H1 (cell line): ENCODE results near the gene NEUROD1. TPM values are rescaled to one million over a fixed set of nuclear protein-coding genes. Genes with fewer than 3 reads are reported as not detected.

Source experiments
- CTCF ChIA-PET: fragments of 300-600 bp; sonication (Branson Sonifier 250); formaldehyde crosslinking; loops from one replicate; lab custom pipeline; 2021; ENCODE audit not compliant: partially characterized antibody; lab: Charles Lee
- POLR2A ChIA-PET: fragments of 300-600 bp; sonication (Branson Sonifier 250); formaldehyde crosslinking; loops from one replicate; lab custom pipeline; 2021; ENCODE audit warnings: inconsistent platforms; ENCODE audit not compliant: partially characterized antibody; lab: Charles Lee
- DNase-seq, 2 experiments: peaks; one replicate each; pipeline versions ENCODE4 v3.0.0 to v3.0.0-alpha.2; 2010 to 2022; ENCODE audit warnings: low spot score in 2 of 2, low read depth in 1 of 2, mixed read lengths in 1 of 2
- FAIRE-seq: peaks from 2 replicates; lab custom pipeline; 2011; peaks lifted over from hg19 to GRCh38; lab: Jason Lieb, UNC
- H2AFZ ChIP-seq: 2 replicates; pipeline ENCODE4 v1.8.1; 2012; ENCODE audit warnings: low read length, inconsistent platforms
- H2AK5ac ChIP-seq: 2 replicates; pipeline ENCODE4 v1.6.1; 2013; ENCODE audit warnings: low read depth, low read length
- H2BK120ac ChIP-seq: replicated peaks from 2 replicates; pipeline ENCODE3; 2013; ENCODE audit warnings: low read depth, low read length, inconsistent platforms
- H2BK12ac ChIP-seq: 2 replicates; pipeline ENCODE4 v1.6.1; 2013; ENCODE audit warnings: low read depth, low read length
- H2BK15ac ChIP-seq: 2 replicates; pipeline ENCODE4 v1.6.1; 2013; ENCODE audit warnings: low read length
- H2BK20ac ChIP-seq: 2 replicates; pipeline ENCODE4 v1.6.1; 2013; ENCODE audit warnings: low read length
- H2BK5ac ChIP-seq: 2 replicates; pipeline ENCODE4 v1.6.1; 2013; ENCODE audit warnings: low read depth, low read length
- H3K14ac ChIP-seq: 2 replicates; pipeline ENCODE4 v1.6.1; 2013; ENCODE audit warnings: inconsistent platforms; ENCODE audit not compliant: insufficient read length
- H3K18ac ChIP-seq: 2 replicates; pipeline ENCODE4 v1.6.1; 2013; ENCODE audit warnings: low read length; ENCODE audit errors: extremely low read depth
- H3K23ac ChIP-seq: 2 replicates; pipeline ENCODE4 v1.6.1; 2013; ENCODE audit warnings: inconsistent platforms; ENCODE audit not compliant: insufficient read length
- H3K23me2 ChIP-seq: 2 replicates; pipeline ENCODE4 v1.6.1; 2013; ENCODE audit warnings: low read depth, low read length
- H3K27ac ChIP-seq: 2 replicates; pipeline ENCODE4 v1.6.1; 2011; ENCODE audit warnings: low read depth, low read length, inconsistent platforms
- H3K27me3 ChIP-seq, 4 experiments: replicated peaks in 1 of 4; 1 replicate in 1 of 4; 2 replicates in 3 of 4; pipeline versions ENCODE4 v1.6.1 to v1.8.1; 2011 to 2013; ENCODE audit warnings: low read length in 3 of 4, mild to moderate bottlenecking in 3 of 4, inconsistent platforms in 2 of 4, mixed read lengths in 2 of 4, moderate library complexity in 1 of 4; ENCODE audit not compliant: control insufficient read depth in 3 of 4, insufficient read depth in 3 of 4; ENCODE audit errors: extremely low read depth in 1 of 4
- H3K36me3 ChIP-seq, 4 experiments: 2 replicates each; pipeline versions ENCODE4 v1.6.1 to v1.8.1; 2011 to 2013; ENCODE audit warnings: mild to moderate bottlenecking in 4 of 4, low read length in 3 of 4, moderate library complexity in 2 of 4, control low read depth in 1 of 4, inconsistent platforms in 1 of 4; ENCODE audit not compliant: insufficient read depth in 4 of 4, control insufficient read depth in 2 of 4
- H3K4ac ChIP-seq: replicated peaks from 2 replicates; pipeline ENCODE3; 2013; ENCODE audit warnings: low read length, low read depth, mixed read lengths, inconsistent platforms; ENCODE audit not compliant: insufficient read length
- H3K4me1 ChIP-seq, 4 experiments: replicated peaks in 1 of 4; 1 replicate in 1 of 4; 2 replicates in 3 of 4; pipeline versions ENCODE4 v1.6.1 to v1.8.1; 2011 to 2013; ENCODE audit warnings: low read length in 3 of 4, inconsistent platforms in 2 of 4, mixed read lengths in 1 of 4; ENCODE audit not compliant: insufficient read depth in 4 of 4, control insufficient read depth in 3 of 4
- H3K4me2 ChIP-seq, 2 experiments: 2 replicates each; pipeline versions ENCODE4 v1.6.1 to v1.8.1; 2011 to 2013; ENCODE audit warnings: low read depth in 2 of 2, low read length in 2 of 2, control low read depth in 1 of 2, inconsistent platforms in 1 of 2, mild to moderate bottlenecking in 1 of 2; ENCODE audit not compliant: insufficient read depth in 1 of 2
- H3K4me3 ChIP-seq, 4 experiments: fragments of 200-600, 300-600 bp in 1 of 4; sonication (generic), shearing (Covaris generic), sonication (Bioruptor Twin) in 1 of 4; 2 replicates each; pipeline versions ENCODE4 v1.5.1 to v1.8.1; 2011 to 2016; ENCODE audit warnings: low read length in 4 of 4, low read depth in 3 of 4, control low read depth in 2 of 4, inconsistent platforms in 2 of 4, mild to moderate bottlenecking in 2 of 4, mixed read lengths in 1 of 4, moderate library complexity in 1 of 4; ENCODE audit not compliant: insufficient read depth in 2 of 4; ENCODE audit errors: extremely low read depth in 1 of 4
- H3K56ac ChIP-seq: replicated peaks from 2 replicates; pipeline ENCODE3; 2013; ENCODE audit warnings: low read depth, mild to moderate bottlenecking, mixed read lengths, low read length, inconsistent platforms; ENCODE audit not compliant: insufficient read length
- H3K79me1 ChIP-seq: 2 replicates; pipeline ENCODE4 v1.6.1; 2013; ENCODE audit warnings: low read depth, low read length, control low read depth
- H3K79me2 ChIP-seq, 2 experiments: 2 replicates each; pipeline versions ENCODE4 v1.6.1 to v1.8.1; 2012 to 2013; ENCODE audit warnings: low read length in 2 of 2, mild to moderate bottlenecking in 2 of 2, inconsistent platforms in 1 of 2; ENCODE audit not compliant: insufficient read depth in 2 of 2, control insufficient read depth in 1 of 2
- H3K9ac ChIP-seq, 4 experiments: replicated peaks in 1 of 4; 1 replicate in 1 of 4; 2 replicates in 3 of 4; pipeline versions ENCODE4 v1.6.1 to v1.8.1; 2011 to 2013; ENCODE audit warnings: low read depth in 3 of 4, low read length in 3 of 4, control low read depth in 2 of 4, mild to moderate bottlenecking in 2 of 4, moderate library complexity in 2 of 4, inconsistent platforms in 1 of 4; ENCODE audit errors: extremely low read depth in 1 of 4
- H3K9me3 ChIP-seq, 2 experiments: 2 replicates each; pipeline versions ENCODE4 v1.6.1 to v1.8.1; 2012 to 2013; ENCODE audit warnings: mild to moderate bottlenecking in 2 of 2, moderate library complexity in 2 of 2, control low read depth in 1 of 2, inconsistent platforms in 1 of 2, low read depth in 1 of 2, low read length in 1 of 2, mixed read lengths in 1 of 2; ENCODE audit not compliant: insufficient read depth in 2 of 2
- H4K20me1 ChIP-seq, 2 experiments: replicated peaks in 1 of 2; 2 replicates each; pipeline versions ENCODE3 to v1.8.1; 2011 to 2013; ENCODE audit warnings: inconsistent platforms in 2 of 2, low read length in 2 of 2, mild to moderate bottlenecking in 1 of 2; ENCODE audit not compliant: insufficient read depth in 2 of 2, control insufficient read depth in 1 of 2
- H4K5ac ChIP-seq: 2 replicates; pipeline ENCODE4 v1.6.1; 2013; ENCODE audit warnings: low read length, low read depth, mixed read lengths, inconsistent platforms; ENCODE audit not compliant: insufficient read length
- H4K8ac ChIP-seq: 2 replicates; pipeline ENCODE4 v1.8.0; 2013; ENCODE audit warnings: mild to moderate bottlenecking, moderate library complexity, low read length, inconsistent platforms; ENCODE audit not compliant: insufficient read depth; ENCODE audit errors: extremely low read depth
- H4K91ac ChIP-seq: replicated peaks from 2 replicates; pipeline ENCODE3; 2013; ENCODE audit warnings: low read length, mixed read lengths, inconsistent platforms; ENCODE audit not compliant: insufficient read length
- ASH2L ChIP-seq: fragments of 200-600, 300-600 bp; sonication (generic); IDR thresholded peaks from one replicate; pipeline ENCODE4 v1.7.1; 2017; ENCODE audit warnings: low read length
- CREB1 ChIP-seq: IDR thresholded peaks from 2 replicates; pipeline ENCODE4 v1.6.1; 2012; ENCODE audit warnings: inconsistent platforms
- NANOG ChIP-seq: IDR thresholded peaks from 2 replicates; pipeline ENCODE4 v1.6.1; 2011; ENCODE audit warnings: low read length, low read depth, mild to moderate bottlenecking, inconsistent platforms; ENCODE audit not compliant: insufficient read depth, poor library complexity, severe bottlenecking
- POU5F1 ChIP-seq: IDR thresholded peaks from 2 replicates; pipeline ENCODE4 v1.6.1; 2011; ENCODE audit warnings: low read depth, mild to moderate bottlenecking, low read length, moderate library complexity
- SP1 ChIP-seq: IDR thresholded peaks from 2 replicates; pipeline ENCODE4 v1.6.1; 2011; ENCODE audit warnings: low read depth, low read length
- WGBS, 2 experiments: shearing (Covaris generic) in 1 of 2; methylation state at CpG; one replicate each; pipeline versions ENCODE4 v1.1.6 to v1.1.7; 2013 to 2015; ENCODE audit warnings: low lambda C conversion rate in 2 of 2, mixed read lengths in 2 of 2, inconsistent platforms in 1 of 2, low coverage in 1 of 2, missing lambda C conversion rate in 1 of 2; ENCODE audit not compliant: insufficient replicate concordance in 2 of 2, insufficient coverage in 1 of 2, insufficient read length in 1 of 2; ENCODE audit errors: extremely low coverage in 1 of 2, missing lambda C conversion rate in 1 of 2; 5-methylcytosine and 5-hydroxymethylcytosine counted together
- polyA plus RNA-seq, 7 experiments: library from polyadenylated mRNA; depleted of rRNA in 3 of 7; stranded (reverse) in 5 of 7; unstranded in 2 of 7; fragments of >200 nt in 5 of 7; fragments of 200-250 nt in 2 of 7; gene quantifications; 1 replicate in 5 of 7; 2 replicates in 1 of 7; 4 replicates in 1 of 7; pipeline versions ENCODE4 v1.2.1 to v1.2.3, GENCODE V29; 2011 to 2013; ENCODE audit warnings: missing spikeins in 2 of 7, mixed read lengths in 2 of 7
- total RNA-seq: library from RNA; stranded (reverse); fragmentation: NEBNext Ultra II Directional; extraction: Animal tissue kit (Norgen Biotek cat#: 25700); gene quantifications from 2 replicates; pipeline ENCODE4 v1.2.1, GENCODE V29; 2021

Gene NEUROD1
- total and polyA plus RNA-seq, 2 of the 8 experiments (the other 6 are each of a cell fraction or from before 2014, with no cell fraction given) = 0.08 TPM; not detected in 1

DNA sequence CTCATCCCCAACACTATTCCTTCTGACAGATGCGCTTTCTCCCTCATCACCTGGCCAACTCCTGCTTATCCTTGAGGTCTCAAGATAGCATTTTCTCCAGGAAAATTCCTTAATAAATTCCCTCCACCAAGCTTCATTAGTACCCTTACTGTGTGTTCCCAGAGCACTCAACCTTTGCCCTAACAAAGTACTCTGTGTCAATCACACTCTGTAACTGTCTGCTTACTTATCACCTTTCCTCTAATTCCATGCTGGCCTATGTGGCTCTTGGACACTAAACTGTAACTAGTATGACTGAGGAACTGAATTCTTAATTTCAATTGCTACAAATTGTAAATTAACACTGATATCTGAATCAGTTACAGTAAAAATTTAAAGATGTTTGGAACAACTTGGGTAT lies 17.9 kb upstream of the NEUROD1 start:
- Histone ChIP-seq H2BK15ac (no peak overlapping the region), H2BK5ac (no peak overlapping the region), H2BK12ac (no peak overlapping the region), H4K20me1 (no peaks in the 10 kb centered on the region), H4K5ac (no peak overlapping the region), H3K56ac (no peak overlapping the region), H2BK20ac (no peak overlapping the region), H3K9ac (no peak overlapping the region), H3K79me1 (no peaks in the 10 kb centered on the region), H3K36me3 (no peaks in the 10 kb centered on the region), H3K23me2 (no peaks in the 10 kb centered on the region), H4K91ac (no peak overlapping the region), H3K4me3 (no peak overlapping the region), H3K27ac (no peak overlapping the region), H3K18ac (no peak overlapping the region), H2AFZ (no peak overlapping the region), H3K4me1 (no peaks in the 10 kb centered on the region), H2BK120ac (no peak overlapping the region), H3K27me3 (no peaks in the 10 kb centered on the region), H3K4me2 (no peak overlapping the region), H3K14ac (no peak overlapping the region)
- WGBS, 2 experiments = 95% methylated on average over 1 of the region's 1 CpG; no CpG with 5 or more reads in 1 of the 2 experiments
- CTCF ChIA-PET = no interaction called here
- POLR2A ChIA-PET = no interaction called here
- DNase-seq = no peak
- TF ChIP-seq NANOG = no peak
- no peak for TF ChIP-seq CREB1
- no peak for TF ChIP-seq POU5F1
- TF ChIP-seq SP1 = no peak
- no peak for TF ChIP-seq ASH2L
- TF ChIP-seq, all 59 proteins: peak for 0
- Histone ChIP-seq H2AK5ac (no peak overlapping the region), H4K8ac (no peak overlapping the region), H3K79me2 (no peaks in the 10 kb centered on the region), H3K23ac (no peak overlapping the region), H3K9me3 (peaks cover 1 to 7% of the 10 kb centered on the region in 2 experiments; a peak in 1 of 4 replicates), H3K4ac (no peak overlapping the region)
- no peak for FAIRE-seq
